GM23248 (cell line): ENCODE data around the gene TNNT2. TPM values are rescaled to one million over a fixed set of nuclear protein-coding genes. Genes with fewer than 3 reads are reported as not detected.

ENCODE experiments used
- DNase-seq: peaks from one replicate; pipeline ENCODE4 v3.0.0-alpha.2; 2015
- H2AFZ ChIP-seq: fragments of 200-600 bp; sonication (generic); 2 replicates; pipeline ENCODE4 v1.6.1; 2016; ENCODE audit warnings: antibody characterized with exemption
- H3F3A ChIP-seq: fragments of 200-600 bp; sonication (generic); 2 replicates; pipeline ENCODE4 v1.6.1; 2016; ENCODE audit warnings: mild to moderate bottlenecking, antibody characterized with exemption, mixed run types; ENCODE audit not compliant: insufficient read depth
- H3K27ac ChIP-seq: fragments of 200-600 bp; sonication (generic); 2 replicates; pipeline ENCODE4 v1.5.1; 2016; ENCODE audit warnings: mild to moderate bottlenecking
- H3K27me3 ChIP-seq: fragments of 200-600 bp; sonication (generic); replicated peaks from 2 replicates; pipeline ENCODE4 v1.6.1; 2016; ENCODE audit warnings: mild to moderate bottlenecking; ENCODE audit not compliant: insufficient read depth
- H3K36me3 ChIP-seq: fragments of 200-600 bp; sonication (generic); 2 replicates; pipeline ENCODE4 v1.6.1; 2016; ENCODE audit warnings: low read depth, mild to moderate bottlenecking
- H3K4me1 ChIP-seq: fragments of 200-600 bp; sonication (generic); 2 replicates; pipeline ENCODE4 v1.6.1; 2016; ENCODE audit warnings: mild to moderate bottlenecking; ENCODE audit not compliant: insufficient read depth
- H3K4me2 ChIP-seq: fragments of 200-600 bp; sonication (generic); one replicate; pipeline ENCODE4 v1.6.1; 2016; ENCODE audit warnings: mild to moderate bottlenecking; ENCODE audit not compliant: unreplicated experiment
- H3K4me3 ChIP-seq: fragments of 200-600 bp; sonication (generic); 2 replicates; pipeline ENCODE4 v1.5.1; 2016; ENCODE audit warnings: mild to moderate bottlenecking
- H3K79me2 ChIP-seq: fragments of 200-600 bp; sonication (generic); 2 replicates; pipeline ENCODE4 v1.6.1; 2016; ENCODE audit warnings: mild to moderate bottlenecking; ENCODE audit not compliant: insufficient read depth
- H3K9ac ChIP-seq: fragments of 200-600 bp; sonication (generic); 2 replicates; pipeline ENCODE4 v1.6.1; 2016; ENCODE audit warnings: mild to moderate bottlenecking
- H3K9me2 ChIP-seq: fragments of 200-600 bp; sonication (generic); 2 replicates; pipeline ENCODE4 v1.6.1; 2016; ENCODE audit warnings: mixed run types, mild to moderate bottlenecking, moderate library complexity; ENCODE audit not compliant: insufficient read depth
- H3K9me3 ChIP-seq: fragments of 200-600 bp; sonication (generic); one replicate; pipeline ENCODE4 v1.6.1; 2017; ENCODE audit warnings: low read depth
- H4K20me1 ChIP-seq: fragments of 200-600 bp; sonication (generic); 2 replicates; pipeline ENCODE4 v1.6.0; 2016; ENCODE audit not compliant: insufficient read depth
- EZH2 ChIP-seq: fragments of 200-600 bp; sonication (generic); IDR thresholded peaks from 2 replicates; pipeline ENCODE4 v1.6.1; 2018; ENCODE audit warnings: antibody characterized with exemption, mild to moderate bottlenecking; ENCODE audit not compliant: insufficient read depth, poor library complexity, severe bottlenecking
- EZH2phosphoT487 ChIP-seq: fragments of 200-600 bp; sonication (generic); IDR thresholded peaks from 2 replicates; pipeline ENCODE4 v1.6.1; 2018; ENCODE audit warnings: antibody characterized with exemption, moderate library complexity, mild to moderate bottlenecking, low read depth; ENCODE audit not compliant: insufficient read depth
- WGBS, 2 experiments: methylation state at CpG; one replicate each; pipeline ENCODE4 v1.1.6; 2015 to 2017; ENCODE audit warnings: low lambda C conversion rate in 2 of 2, low coverage in 1 of 2; ENCODE audit errors: missing lambda C conversion rate in 2 of 2; 5-methylcytosine and 5-hydroxymethylcytosine counted together
- in situ Hi-C: fragments of 300-500 bp; cut with MboI; formaldehyde crosslinking; loops from 2 replicates; pipeline ENCODE4 v1.15.0; 2020
- polyA plus RNA-seq: library from polyadenylated mRNA; unstranded; fragments of >200 nt; fragmentation: Nextera tagmentation; extraction: Ambion mirVana; gene quantifications from 2 replicates; pipeline ENCODE4 v1.2.1, GENCODE V29; 2016
- total RNA-seq: library from RNA; depleted of rRNA; stranded (reverse); fragments of >200 nt; shearing (Covaris generic); gene quantifications from 2 replicates; pipeline ENCODE4 v1.2.3, GENCODE V29; 2014

The TNNT2 gene
- total and polyA plus RNA-seq, 2 experiments from 2014 or later: not detected

- in situ Hi-C loops: no loop called here
- H2AFZ ChIP-seq: no peak overlapping the region
- TF ChIP-seq EZH2phosphoT487: no peak
- TF ChIP-seq EZH2: no peak
- H3K27me3 ChIP-seq: peaks cover 44% of the 10 kb centered on the region
- no peak overlapping the region for H3K9ac ChIP-seq
- DNase-seq: no peak
- H3K27ac ChIP-seq: no peak overlapping the region
- no peaks in the 10 kb centered on the region for H3K36me3 ChIP-seq
- WGBS, 2 experiments: 54 to 64% methylated on average over 8 of the region's 8 CpGs
- H3K4me3 ChIP-seq: no peak overlapping the region
- no peaks in the 10 kb centered on the region for H3K9me2 ChIP-seq
- no peaks in the 10 kb centered on the region for H3F3A ChIP-seq
- no peaks in the 10 kb centered on the region for H3K4me1 ChIP-seq
- H3K9me3 ChIP-seq: no peaks in the 10 kb centered on the region
- H3K4me2 ChIP-seq: no peak overlapping the region
- H3K79me2 ChIP-seq: no peaks in the 10 kb centered on the region
- no peaks in the 10 kb centered on the region for H4K20me1 ChIP-seq
Measured at GRCh38 chr1:201406831-201407406, 29.4 kb upstream of the TNNT2 start.

DNA sequence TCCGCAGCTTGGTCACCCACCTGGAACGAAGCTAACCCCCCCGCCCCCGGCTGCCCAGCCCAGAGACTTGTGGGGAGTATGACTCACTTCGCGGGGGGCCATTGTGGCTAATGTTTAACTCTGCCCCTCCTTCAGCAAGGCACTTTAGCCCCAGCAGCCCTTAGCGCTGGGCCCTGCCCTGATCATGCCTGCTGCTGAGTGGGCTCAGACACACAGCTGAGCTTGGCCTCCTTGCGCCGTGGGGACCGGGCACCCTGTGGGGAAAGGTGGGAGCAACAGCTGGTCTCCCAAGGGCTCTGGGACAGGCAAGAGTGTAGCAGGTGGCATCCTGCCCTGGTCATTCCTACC is 28.0 kb upstream of the TNNT2 start:
- H3F3A ChIP-seq: no peaks in the 10 kb centered on the region
- no peak overlapping the region for H3K27ac ChIP-seq
- H3K27me3 ChIP-seq: peaks cover 44% of the 10 kb centered on the region
- no peaks in the 10 kb centered on the region for H3K4me1 ChIP-seq
- H3K4me2 ChIP-seq: no peak overlapping the region
- no peak overlapping the region for H2AFZ ChIP-seq
- no peak overlapping the region for H3K9ac ChIP-seq
- no peaks in the 10 kb centered on the region for H3K9me3 ChIP-seq
- H3K36me3 ChIP-seq: no peaks in the 10 kb centered on the region
- no peak overlapping the region for H3K4me3 ChIP-seq
- DNase-seq: no peak
- WGBS, 2 experiments: 76 to 78% methylated on average over 10 of the region's 10 CpGs
- H4K20me1 ChIP-seq: no peaks in the 10 kb centered on the region
- in situ Hi-C loops: no loop called here
- TF ChIP-seq EZH2: no peak
- no peak for TF ChIP-seq EZH2phosphoT487
- H3K79me2 ChIP-seq: no peaks in the 10 kb centered on the region
- no peaks in the 10 kb centered on the region for H3K9me2 ChIP-seq

DNA sequence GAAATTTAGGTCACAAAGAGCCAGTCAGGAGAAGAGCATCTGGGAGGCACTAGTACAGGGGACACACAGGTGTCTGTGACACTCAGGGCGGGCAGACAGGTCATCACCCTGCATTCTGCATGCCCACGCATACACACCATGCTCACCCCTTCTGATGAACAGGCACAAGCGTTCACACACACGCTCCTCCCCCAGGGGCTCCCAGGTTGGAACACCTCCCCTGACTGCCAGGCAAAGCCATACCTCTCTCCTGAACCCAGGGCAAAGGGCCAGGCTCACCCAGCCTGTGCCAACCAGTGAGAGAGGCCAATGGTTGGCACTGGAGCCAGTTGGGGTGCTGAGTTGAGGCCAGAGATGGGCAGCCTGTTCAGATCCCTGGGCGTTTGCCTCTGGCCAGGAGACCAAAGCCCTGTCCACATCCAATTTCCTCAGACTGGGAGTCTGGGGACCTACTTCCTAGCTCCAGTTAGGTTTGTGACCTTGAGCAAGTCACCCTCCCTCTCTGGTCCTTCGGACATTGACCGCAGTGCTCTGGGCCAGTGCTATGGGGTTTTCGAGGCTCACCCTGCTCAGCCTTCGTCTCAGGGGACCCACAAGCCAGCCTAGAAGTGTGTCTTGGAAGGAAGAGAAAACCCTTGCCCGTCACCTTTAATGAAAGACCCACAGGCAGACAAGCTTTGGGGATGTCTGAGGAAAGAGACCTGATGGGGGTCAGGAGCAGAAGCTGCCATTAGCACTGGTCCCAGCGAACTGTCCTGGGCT is 27.4 kb upstream of the TNNT2 start:
- in situ Hi-C loops: no loop called here
- no peaks in the 10 kb centered on the region for H4K20me1 ChIP-seq
- DNase-seq: no peak
- H3K27me3 ChIP-seq: peaks cover 45% of the 10 kb centered on the region
- no peaks in the 10 kb centered on the region for H3K9me2 ChIP-seq
- H3K27ac ChIP-seq: no peak overlapping the region
- no peaks in the 10 kb centered on the region for H3K36me3 ChIP-seq
- H2AFZ ChIP-seq: no peak overlapping the region
- no peaks in the 10 kb centered on the region for H3K9me3 ChIP-seq
- no peak overlapping the region for H3K9ac ChIP-seq
- H3K4me3 ChIP-seq: no peak overlapping the region
- no peak for TF ChIP-seq EZH2phosphoT487
- TF ChIP-seq EZH2: no peak
- H3F3A ChIP-seq: no peaks in the 10 kb centered on the region
- no peaks in the 10 kb centered on the region for H3K4me1 ChIP-seq
- H3K4me2 ChIP-seq: no peak overlapping the region
- WGBS, 2 experiments: 71 to 78% methylated on average over 11 of the region's 11 CpGs
- H3K79me2 ChIP-seq: no peaks in the 10 kb centered on the region

DNA sequence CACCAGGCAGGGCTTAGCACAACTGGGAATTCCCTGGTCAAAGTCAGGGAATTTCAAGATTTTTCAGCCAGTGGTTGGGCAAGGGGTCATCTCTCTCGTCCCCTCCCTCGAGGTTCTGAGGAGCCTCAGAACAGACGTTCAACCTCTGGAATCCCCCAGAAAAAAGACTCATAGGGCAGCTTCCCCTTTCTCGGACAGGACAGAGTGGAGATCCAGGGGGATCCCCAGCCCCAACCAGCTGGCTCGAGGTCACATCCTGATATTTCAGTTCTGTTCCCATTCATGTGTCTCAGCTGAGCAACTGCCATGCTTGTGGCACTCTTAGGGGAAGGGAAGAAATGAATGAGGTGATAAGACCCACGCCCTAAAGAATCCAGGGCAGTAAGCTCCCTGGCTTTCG is 26.6 kb upstream of the TNNT2 start:
- no peak overlapping the region for H3K4me2 ChIP-seq
- no peaks in the 10 kb centered on the region for H3K9me2 ChIP-seq
- no peak overlapping the region for H3K4me3 ChIP-seq
- no peaks in the 10 kb centered on the region for H3K9me3 ChIP-seq
- H3K36me3 ChIP-seq: no peaks in the 10 kb centered on the region
- no peaks in the 10 kb centered on the region for H3K79me2 ChIP-seq
- 42 to 46% methylated on average over 7 of the region's 7 CpGs for WGBS, 2 experiments
- no peak overlapping the region for H3K9ac ChIP-seq
- no peak for TF ChIP-seq EZH2phosphoT487
- no peak for TF ChIP-seq EZH2
- in situ Hi-C loops: no loop called here
- H3K27me3 ChIP-seq: peaks cover 48% of the 10 kb centered on the region
- no peaks in the 10 kb centered on the region for H3K4me1 ChIP-seq
- no peak overlapping the region for H2AFZ ChIP-seq
- DNase-seq: no peak
- H4K20me1 ChIP-seq: no peaks in the 10 kb centered on the region
- H3K27ac ChIP-seq: no peak overlapping the region
- H3F3A ChIP-seq: no peaks in the 10 kb centered on the region
